ENCODE data around the gene MGRN1.

The MGRN1 gene

DNA sequence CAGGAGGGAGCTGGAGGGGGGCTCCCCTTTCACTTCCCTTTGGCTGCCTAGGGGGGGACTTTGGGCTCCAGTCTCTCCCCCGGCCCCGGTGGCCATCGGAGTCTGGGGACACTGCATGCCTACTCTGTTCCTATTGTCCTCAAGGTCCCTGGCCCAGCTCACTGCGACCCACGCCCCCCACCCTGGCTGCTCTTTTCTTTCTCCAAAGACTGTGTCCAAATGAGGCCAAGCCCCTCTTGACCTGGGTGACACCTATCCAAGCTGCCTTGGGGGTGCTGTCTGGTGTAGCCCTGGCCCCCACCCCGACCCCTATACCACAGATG lies 22.8 kb upstream of the MGRN1 start:
- no peak for ATAC-seq
- TF ChIP-seq ZNF70 (CRISPR knock-in tag; IDR thresholded peaks at IDR 0.05) (no peak), ZFP3 (CRISPR knock-in tag; IDR thresholded peaks at IDR 0.05) (no peak), PPARA (CRISPR knock-in tag; IDR thresholded peaks at IDR 0.05; ENCODE audit: borderline replicate concordance) (no peak), TCF4 (CRISPR knock-in tag; IDR thresholded peaks at IDR 0.05; ENCODE audit: borderline replicate concordance) (no peak), ZNF565 (CRISPR knock-in tag; conservative IDR thresholded peaks at IDR 0.05; ENCODE audit: low read depth) (no peak), RARB (CRISPR knock-in tag; IDR thresholded peaks at IDR 0.05) (no peak), CSRNP3 (CRISPR knock-in tag; IDR thresholded peaks at IDR 0.05) (no peak), GLIS3 (CRISPR knock-in tag; IDR thresholded peaks at IDR 0.05) (no peak), SNAI2 (CRISPR knock-in tag; IDR thresholded peaks at IDR 0.05) (no peak)
- TF ChIP-seq, protein P1, sequence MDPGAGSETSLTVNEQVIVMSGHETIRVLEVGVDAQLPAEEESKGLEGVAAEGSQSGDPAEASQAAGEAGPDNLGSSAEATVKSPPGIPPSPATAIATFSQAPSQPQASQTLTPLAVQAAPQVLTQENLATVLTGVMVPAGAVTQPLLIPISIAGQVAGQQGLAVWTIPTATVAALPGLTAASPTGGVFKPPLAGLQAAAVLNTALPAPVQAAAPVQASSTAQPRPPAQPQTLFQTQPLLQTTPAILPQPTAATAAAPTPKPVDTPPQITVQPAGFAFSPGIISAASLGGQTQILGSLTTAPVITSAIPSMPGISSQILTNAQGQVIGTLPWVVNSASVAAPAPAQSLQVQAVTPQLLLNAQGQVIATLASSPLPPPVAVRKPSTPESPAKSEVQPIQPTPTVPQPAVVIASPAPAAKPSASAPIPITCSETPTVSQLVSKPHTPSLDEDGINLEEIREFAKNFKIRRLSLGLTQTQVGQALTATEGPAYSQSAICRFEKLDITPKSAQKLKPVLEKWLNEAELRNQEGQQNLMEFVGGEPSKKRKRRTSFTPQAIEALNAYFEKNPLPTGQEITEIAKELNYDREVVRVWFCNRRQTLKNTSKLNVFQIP (CRISPR knock-in tag; IDR thresholded peaks at IDR 0.05; ENCODE audit: borderline replicate concordance, low read depth): no peak
- TF ChIP-seq, protein P2, sequence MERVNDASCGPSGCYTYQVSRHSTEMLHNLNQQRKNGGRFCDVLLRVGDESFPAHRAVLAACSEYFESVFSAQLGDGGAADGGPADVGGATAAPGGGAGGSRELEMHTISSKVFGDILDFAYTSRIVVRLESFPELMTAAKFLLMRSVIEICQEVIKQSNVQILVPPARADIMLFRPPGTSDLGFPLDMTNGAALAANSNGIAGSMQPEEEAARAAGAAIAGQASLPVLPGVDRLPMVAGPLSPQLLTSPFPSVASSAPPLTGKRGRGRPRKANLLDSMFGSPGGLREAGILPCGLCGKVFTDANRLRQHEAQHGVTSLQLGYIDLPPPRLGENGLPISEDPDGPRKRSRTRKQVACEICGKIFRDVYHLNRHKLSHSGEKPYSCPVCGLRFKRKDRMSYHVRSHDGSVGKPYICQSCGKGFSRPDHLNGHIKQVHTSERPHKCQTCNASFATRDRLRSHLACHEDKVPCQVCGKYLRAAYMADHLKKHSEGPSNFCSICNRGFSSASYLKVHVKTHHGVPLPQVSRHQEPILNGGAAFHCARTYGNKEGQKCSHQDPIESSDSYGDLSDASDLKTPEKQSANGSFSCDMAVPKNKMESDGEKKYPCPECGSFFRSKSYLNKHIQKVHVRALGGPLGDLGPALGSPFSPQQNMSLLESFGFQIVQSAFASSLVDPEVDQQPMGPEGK (CRISPR knock-in tag; IDR thresholded peaks at IDR 0.05; ENCODE audit: borderline replicate concordance): no peak

DNA sequence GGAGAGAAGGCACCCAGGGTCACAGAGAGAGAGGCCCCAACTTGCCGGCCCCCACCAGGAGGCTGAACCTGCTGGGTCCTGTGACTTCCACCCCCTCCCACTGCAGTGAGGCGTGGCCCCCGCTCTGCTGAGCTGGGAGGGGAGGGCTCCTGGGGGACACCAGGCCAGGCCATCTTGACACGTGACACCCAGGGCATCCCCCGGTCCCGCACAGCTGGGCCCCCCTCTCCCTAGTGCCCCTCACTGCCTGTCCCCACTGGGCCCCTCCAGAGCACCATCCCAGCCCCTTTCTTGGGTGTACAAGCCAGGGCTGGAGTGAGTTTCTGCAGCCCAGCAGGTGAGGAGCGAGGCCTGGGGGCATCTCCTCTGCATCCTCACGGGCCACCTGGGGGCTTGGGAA lies 22.3 kb upstream of the MGRN1 start:
- ATAC-seq: no peak
- TF ChIP-seq CSRNP3 (CRISPR knock-in tag; IDR thresholded peaks at IDR 0.05): no peak
- TF ChIP-seq ZFP30 (CRISPR knock-in tag; IDR thresholded peaks at IDR 0.05): no peak
- TF ChIP-seq, protein P1 (CRISPR knock-in tag; IDR thresholded peaks at IDR 0.05; ENCODE audit: borderline replicate concordance, low read depth): no peak
- no peak for TF ChIP-seq ZFP3 (CRISPR knock-in tag; IDR thresholded peaks at IDR 0.05)
- no peak for TF ChIP-seq ISL1 (CRISPR knock-in tag; IDR thresholded peaks at IDR 0.05)
- TF ChIP-seq, protein P2 (CRISPR knock-in tag; IDR thresholded peaks at IDR 0.05; ENCODE audit: borderline replicate concordance): no peak
- no peak for TF ChIP-seq CSDC2 (CRISPR knock-in tag; IDR thresholded peaks at IDR 0.05)
- TF ChIP-seq ZNF70 (CRISPR knock-in tag; IDR thresholded peaks at IDR 0.05): no peak
- no peak for TF ChIP-seq SNAI2 (CRISPR knock-in tag; IDR thresholded peaks at IDR 0.05)

GRCh38 chr16:4603624-4604170 lies 20.9 kb upstream of the MGRN1 start:
- no peak for ATAC-seq
- TF ChIP-seq ISL1 (CRISPR knock-in tag; IDR thresholded peaks at IDR 0.05): no peak
- no peak for TF ChIP-seq ZFP3 (CRISPR knock-in tag; IDR thresholded peaks at IDR 0.05)
- no peak for TF ChIP-seq CSRNP3 (CRISPR knock-in tag; IDR thresholded peaks at IDR 0.05)
- TF ChIP-seq CSDC2 (CRISPR knock-in tag; IDR thresholded peaks at IDR 0.05): no peak
- TF ChIP-seq ZNF70 (CRISPR knock-in tag; IDR thresholded peaks at IDR 0.05): no peak
- no peak for TF ChIP-seq GLIS3 (CRISPR knock-in tag; IDR thresholded peaks at IDR 0.05)
- TF ChIP-seq TCF4 (CRISPR knock-in tag; IDR thresholded peaks at IDR 0.05; ENCODE audit: borderline replicate concordance): no peak
- TF ChIP-seq OSR1 (CRISPR knock-in tag; IDR thresholded peaks at IDR 0.05): no peak
- TF ChIP-seq ZC3H10 (CRISPR knock-in tag; IDR thresholded peaks at IDR 0.05): no peak
- TF ChIP-seq RARB (CRISPR knock-in tag; IDR thresholded peaks at IDR 0.05): no peak

Data from SK-N-SH treated with all-trans-retinoic acid at 6 μM for 48 hours (cell line).